NB4 (cell line): ENCODE results near the gene KIAA0930.

Source experiments
- POLR2A ChIP-seq: IDR thresholded peaks from 2 replicates; pipeline ENCODE4 v1.6.1; 2011; ENCODE audit warnings: mild to moderate bottlenecking; ENCODE audit not compliant: insufficient read length; ENCODE audit errors: extremely low read depth
- TF ChIP-seq, protein P1 (sequence below): IDR thresholded peaks from one replicate; pipeline ENCODE4 v1.5.1; 2012; ENCODE audit warnings: low read depth, low read length
- TF ChIP-seq, protein P2 (sequence below): IDR thresholded peaks from 2 replicates; pipeline ENCODE4 v1.6.1; 2011; ENCODE audit warnings: low read depth, low read length

DNA sequence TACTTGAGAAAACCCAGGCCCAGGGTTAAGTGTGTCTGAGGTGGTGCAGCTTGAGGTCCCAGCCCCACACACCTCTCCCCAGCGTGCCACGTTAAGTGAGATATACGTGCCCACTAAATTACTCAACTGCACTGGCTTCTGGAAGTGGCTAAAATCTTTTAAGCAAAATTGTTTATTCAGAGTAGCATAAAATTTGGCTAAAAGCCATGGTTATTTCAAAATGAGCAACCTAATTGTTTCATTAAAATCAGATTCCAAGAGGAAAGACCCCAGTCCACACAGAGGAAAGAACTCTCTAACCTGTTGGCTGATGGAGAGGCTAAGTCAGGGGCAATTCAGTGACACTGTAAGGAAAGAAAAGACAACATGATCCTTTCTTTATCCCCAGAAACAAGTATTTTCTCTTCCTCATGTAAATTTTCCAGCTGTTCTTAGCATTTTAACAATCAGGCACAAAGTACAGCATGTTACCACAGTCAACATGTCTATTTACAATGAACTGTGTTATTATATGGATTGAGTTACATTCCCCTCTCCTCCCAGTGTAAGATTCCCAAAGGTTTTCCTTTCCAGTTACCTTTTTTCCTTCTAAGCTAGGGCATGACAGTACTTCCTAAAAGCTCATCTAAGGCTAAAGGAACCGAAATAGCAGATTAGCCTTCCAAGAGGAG, 50.4 kb downstream of the KIAA0930 start:
- TF ChIP-seq, protein P1, sequence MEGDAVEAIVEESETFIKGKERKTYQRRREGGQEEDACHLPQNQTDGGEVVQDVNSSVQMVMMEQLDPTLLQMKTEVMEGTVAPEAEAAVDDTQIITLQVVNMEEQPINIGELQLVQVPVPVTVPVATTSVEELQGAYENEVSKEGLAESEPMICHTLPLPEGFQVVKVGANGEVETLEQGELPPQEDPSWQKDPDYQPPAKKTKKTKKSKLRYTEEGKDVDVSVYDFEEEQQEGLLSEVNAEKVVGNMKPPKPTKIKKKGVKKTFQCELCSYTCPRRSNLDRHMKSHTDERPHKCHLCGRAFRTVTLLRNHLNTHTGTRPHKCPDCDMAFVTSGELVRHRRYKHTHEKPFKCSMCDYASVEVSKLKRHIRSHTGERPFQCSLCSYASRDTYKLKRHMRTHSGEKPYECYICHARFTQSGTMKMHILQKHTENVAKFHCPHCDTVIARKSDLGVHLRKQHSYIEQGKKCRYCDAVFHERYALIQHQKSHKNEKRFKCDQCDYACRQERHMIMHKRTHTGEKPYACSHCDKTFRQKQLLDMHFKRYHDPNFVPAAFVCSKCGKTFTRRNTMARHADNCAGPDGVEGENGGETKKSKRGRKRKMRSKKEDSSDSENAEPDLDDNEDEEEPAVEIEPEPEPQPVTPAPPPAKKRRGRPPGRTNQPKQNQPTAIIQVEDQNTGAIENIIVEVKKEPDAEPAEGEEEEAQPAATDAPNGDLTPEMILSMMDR: no peak
- TF ChIP-seq POLR2A: no peak
- TF ChIP-seq, protein P2, sequence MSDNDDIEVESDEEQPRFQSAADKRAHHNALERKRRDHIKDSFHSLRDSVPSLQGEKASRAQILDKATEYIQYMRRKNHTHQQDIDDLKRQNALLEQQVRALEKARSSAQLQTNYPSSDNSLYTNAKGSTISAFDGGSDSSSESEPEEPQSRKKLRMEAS: no peak
